Activated CD4-positive, CD25-positive, alpha-beta regulatory T cell treated with anti-CD3 and anti-CD28 coated beads, Interleukin-2, amount 50 U/mL, for 24 hours (primary cell): ENCODE data around the gene FGF22.
"Not testable (repeated sequence)": the region's sequence is repeated elsewhere in the genome, so short reads cannot be mapped to it uniquely, and the experiment has no call there.

Experiments used
- ATAC-seq, 2 donors: fragments of 150-1000 bp; cut with Tn5 transposase; one replicate each; pipeline ENCODE4 v1.10.0; 2021; ENCODE audit warnings: mild to moderate bottlenecking in 1 of 2, moderate library complexity in 1 of 2

The FGF22 gene

GRCh38 chr19:622666-623065 lies 17.0 kb upstream of the FGF22 start:
- ATAC-seq = no peak

GRCh38 chr19:623175-623916 lies 16.3 kb upstream of the FGF22 start:
- no peak for ATAC-seq

DNA sequence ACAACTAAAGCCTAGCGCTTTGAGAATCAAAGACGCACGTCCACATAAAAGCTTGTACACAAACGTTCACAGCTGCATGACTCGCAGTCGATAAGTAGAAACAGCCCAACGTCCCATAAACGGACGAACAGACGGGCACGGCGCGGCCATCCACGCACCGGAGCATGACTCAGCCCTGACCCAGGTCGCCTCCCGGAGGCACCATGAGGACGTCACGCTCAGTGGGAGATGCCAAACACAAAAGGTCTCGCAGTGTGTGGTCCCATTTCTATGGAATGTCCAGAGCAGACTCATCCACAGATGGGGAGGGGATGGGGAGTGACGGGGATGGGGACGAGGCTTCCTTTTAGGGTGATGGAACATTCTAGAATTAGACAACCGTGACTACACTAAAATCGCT lies 15.7 kb upstream of the FGF22 start:
- no peak for ATAC-seq

- ATAC-seq = no peak
Observed at GRCh38 chr19:624433-625109, 15.1 kb upstream of the FGF22 start.

DNA sequence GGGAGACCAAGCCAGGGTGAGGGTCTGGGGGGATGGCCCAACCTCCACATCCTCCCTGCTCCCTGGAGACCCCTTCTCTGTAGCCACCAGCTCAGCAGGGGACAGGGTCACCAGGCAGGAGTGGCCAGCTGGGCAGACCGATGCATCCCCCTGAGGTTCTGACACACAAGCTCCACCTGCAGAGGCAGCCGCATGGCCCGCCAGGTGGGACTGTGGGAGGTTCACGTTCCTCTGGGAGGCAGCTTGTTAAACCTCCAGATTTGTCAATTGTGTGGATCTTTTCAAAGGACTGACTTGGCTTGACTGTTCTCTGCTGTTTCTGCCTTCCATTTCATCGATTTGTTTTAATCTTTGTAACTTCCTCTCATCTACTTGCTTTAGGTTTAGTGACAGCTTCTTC lies 14.4 kb upstream of the FGF22 start:
- no peak for ATAC-seq

DNA sequence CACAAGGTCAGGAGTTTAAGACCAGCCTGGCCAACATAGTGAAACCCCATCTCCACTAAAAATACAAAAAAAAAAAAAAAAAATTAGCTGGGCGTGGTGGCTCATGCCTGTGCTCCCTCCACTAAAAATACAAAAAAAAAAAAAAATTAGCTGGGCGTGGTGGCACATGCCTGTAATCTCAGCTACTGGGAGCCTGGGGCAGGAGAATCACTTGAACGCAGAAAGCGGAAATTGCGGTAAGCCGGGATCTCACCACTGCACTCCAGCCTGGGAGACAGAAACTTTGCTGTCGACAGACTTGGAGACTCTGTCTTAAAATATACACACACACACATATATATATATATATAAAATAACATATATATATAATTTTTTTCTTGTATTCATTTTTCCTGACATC lies 13.1 kb upstream of the FGF22 start:
- ATAC-seq = not testable (repeated sequence)

- ATAC-seq = no peak
Observed at GRCh38 chr19:628168-628567, 11.5 kb upstream of the FGF22 start.

GRCh38 chr19:629515-629914 lies 10.2 kb upstream of the FGF22 start:
- ATAC-seq = not testable (repeated sequence)

- ATAC-seq = no peak
Observed at GRCh38 chr19:629961-630714, 9.5 kb upstream of the FGF22 start.

DNA sequence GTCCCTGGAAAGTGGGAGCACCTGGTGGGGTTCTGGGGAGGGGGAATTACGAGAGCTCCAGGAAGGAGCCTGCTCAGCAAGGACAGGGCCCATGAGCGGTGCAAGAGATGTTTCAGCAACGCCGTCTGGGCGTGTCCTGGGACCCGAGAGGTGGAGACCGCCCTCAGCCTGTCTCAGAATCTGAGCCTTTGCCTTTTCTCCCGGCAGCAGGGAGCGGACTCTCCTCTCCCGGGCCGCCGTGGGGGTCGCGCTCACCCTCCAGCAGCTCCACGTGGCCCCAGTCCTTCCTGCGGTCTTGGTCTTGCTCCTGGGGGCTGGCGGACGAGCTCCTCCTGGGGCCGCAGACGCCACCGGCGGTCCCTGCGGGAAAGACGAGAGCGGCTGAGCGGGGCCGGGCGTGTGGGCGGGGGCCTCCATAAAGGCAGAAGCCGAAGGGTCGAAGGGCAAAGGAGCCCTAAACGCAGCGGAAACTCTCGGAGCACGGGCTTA lies 7.1 kb upstream of the FGF22 start:
- ATAC-seq = peak; percentile 22 to 39

DNA sequence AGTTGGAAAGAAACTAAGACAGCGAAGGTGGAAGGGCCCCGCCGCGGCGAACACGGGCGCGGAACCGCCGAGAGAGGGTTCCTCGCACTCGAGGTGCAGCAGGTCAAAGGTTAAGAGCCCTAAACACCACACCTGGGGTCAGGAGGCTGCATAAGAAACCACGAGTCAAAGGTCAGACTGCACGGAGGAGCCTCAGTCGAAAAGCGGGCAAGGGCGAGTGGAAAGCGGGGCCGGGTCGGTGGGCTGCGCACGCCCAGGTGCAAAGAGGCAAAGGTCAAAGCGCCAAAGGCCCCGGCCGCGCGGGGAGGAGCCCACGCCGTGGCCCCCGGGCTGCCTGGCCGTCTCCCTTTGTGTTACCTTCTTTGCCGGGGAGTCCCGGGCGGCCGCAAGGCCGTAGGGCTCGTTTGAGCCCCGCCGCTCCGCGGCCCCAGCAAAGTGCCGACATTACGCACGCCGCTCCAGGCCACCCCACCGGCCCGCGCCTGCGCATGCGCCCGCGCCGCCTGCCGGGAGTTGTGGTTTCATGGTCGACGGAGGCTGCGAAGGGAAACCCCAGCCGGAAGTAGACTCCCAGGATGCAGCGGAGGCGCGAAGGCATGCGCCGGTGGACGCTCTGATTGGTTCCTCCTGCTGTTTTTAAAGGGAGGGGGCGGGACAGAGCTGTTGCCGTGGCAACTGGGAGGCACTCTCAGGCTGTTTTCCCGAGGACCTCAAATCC lies 6.5 kb upstream of the FGF22 start, which contains the start of gene POLRMT:
POLRMT (minus strand) TSS at position 470 of the 718 bp plus-strand sequence; CDS start at position 445, 25 bp downstream.
- ATAC-seq = peak; percentile 94 to 98

GRCh38 chr19:633786-634639 lies 5.7 kb upstream of the FGF22 start:
- ATAC-seq = no peak

- ATAC-seq = no peak
Observed at GRCh38 chr19:634975-635652, 4.6 kb upstream of the FGF22 start.

GRCh38 chr19:638906-639252 lies 800 bp upstream of the FGF22 start:
- no peak for ATAC-seq

DNA sequence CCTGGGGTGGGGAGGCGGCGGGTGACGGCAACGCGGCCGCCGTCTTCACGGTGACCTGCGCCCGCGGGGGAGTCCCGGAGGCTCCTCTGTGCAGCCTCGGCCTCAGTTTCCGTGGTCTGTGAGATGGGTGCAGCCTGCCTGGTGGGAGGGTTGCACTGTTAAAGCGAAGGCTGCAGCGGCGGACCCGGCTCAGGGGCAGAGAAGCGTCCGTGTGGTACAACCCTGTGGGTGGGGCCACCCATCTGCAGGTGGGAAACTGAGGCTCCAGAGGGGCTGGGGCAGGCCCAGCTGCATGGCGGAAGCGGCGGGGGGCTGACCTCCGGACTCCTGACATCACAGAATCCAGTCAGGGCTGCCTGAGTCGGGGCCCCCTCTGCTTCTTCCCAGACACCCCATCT lies 481 bp downstream of the FGF22 start:
- no peak for ATAC-seq

- no peak for ATAC-seq
Observed at GRCh38 chr19:640606-641189, 1.0 kb downstream of the FGF22 start.

- no peak for ATAC-seq
Observed at GRCh38 chr19:641702-642101, 2.0 kb downstream of the FGF22 start.

GRCh38 chr19:642767-643727 lies 3.4 kb downstream of the FGF22 start:
- ATAC-seq = no peak

DNA sequence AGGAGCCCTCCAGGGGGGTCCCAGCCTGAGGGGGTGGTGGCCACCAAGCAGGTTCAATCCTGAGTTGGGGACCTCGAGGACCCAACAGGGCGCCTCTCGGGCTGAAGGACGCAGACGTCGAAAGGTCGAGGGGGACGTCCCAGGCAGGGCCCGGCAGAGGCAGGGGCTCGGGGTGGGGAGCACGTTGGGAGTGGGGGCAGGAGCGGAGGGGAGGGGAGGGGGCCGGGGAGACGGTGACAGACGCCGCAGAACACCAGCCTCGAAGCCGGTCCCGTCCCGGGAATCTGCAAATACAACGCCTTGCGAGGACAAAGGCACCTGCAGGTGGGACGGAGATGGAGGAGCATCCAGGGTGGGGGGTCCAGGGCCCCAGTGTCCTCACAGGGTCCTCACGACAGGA lies 4.1 kb downstream of the FGF22 start:
- ATAC-seq = no peak

GRCh38 chr19:644363-644762 lies 4.7 kb downstream of the FGF22 start:
- ATAC-seq = no peak
